ENCODE measurements around the gene HTRA1. TPM values are rescaled to one million over a fixed set of nuclear protein-coding genes. Genes with fewer than 3 reads are reported as not detected.

The HTRA1 gene
- total and polyA plus RNA-seq, 2 of the 4 experiments (the other 2 are of a cell fraction): 28.5 to 108 TPM

GRCh38 chr10:122548407-122549085 lies 87.2 kb downstream of the HTRA1 start:
- Histone ChIP-seq H3K4ac (ENCODE audit: low read depth, low read length) (no peak overlapping the region), H3K9me3 (ENCODE audit: control insufficient read depth, insufficient read depth, low read length) (no peaks in the 10 kb centered on the region), H3K36me3 (ENCODE audit: control insufficient read depth, insufficient read depth, low read length) (no peaks in the 10 kb centered on the region), H2AK5ac (ENCODE audit: low read depth, low read length) (no peak overlapping the region), H2AK9ac (replicated peaks; ENCODE audit: low read depth, low read length, poor library complexity) (no peak overlapping the region), H3K56ac (ENCODE audit: extremely low read depth, insufficient read depth, low read length) (no peak overlapping the region), H3K27ac (ENCODE audit: insufficient read depth, low read length) (no peak overlapping the region), H2BK20ac (ENCODE audit: low read depth, low read length) (no peak overlapping the region), H3K79me1 (ENCODE audit: low read depth in 1 of 2, low read length in 2 of 2) (no peaks in the 10 kb centered on the region), H2BK120ac (ENCODE audit: low read depth, low read length) (no peak overlapping the region), H3K4me1 (ENCODE audit: control insufficient read depth, insufficient read depth, low read length) (no peaks in the 10 kb centered on the region), H2BK15ac (ENCODE audit: low read depth, low read length) (no peak overlapping the region), H4K8ac (ENCODE audit: low read depth in 2 of 2, low read length in 2 of 2) (no peak overlapping the region), H3K4me3 (ENCODE audit: insufficient read depth, low read depth, low read length) (no peak overlapping the region), H3K23ac (ENCODE audit: low read depth, low read length) (no peak overlapping the region), H3K9me1 (ENCODE audit: insufficient read depth, low read length) (no peaks in the 10 kb centered on the region), H3K18ac (ENCODE audit: low read depth, low read length) (no peak overlapping the region), H3K14ac (replicated peaks; ENCODE audit: low read depth, low read length) (no peak overlapping the region), H4K5ac (ENCODE audit: low read depth, low read length) (no peak overlapping the region), H2AFZ (replicated peaks; ENCODE audit: low read length, poor library complexity) (no peak overlapping the region), H4K91ac (ENCODE audit: insufficient read depth, low read depth, low read length) (no peak overlapping the region), H3K4me2 (ENCODE audit: low read depth, low read length) (no peak overlapping the region), H4K20me1 (ENCODE audit: insufficient read depth, low read length) (no peaks in the 10 kb centered on the region), H3K27me3 (ENCODE audit: control insufficient read depth, insufficient read depth, low read length) (no peaks in the 10 kb centered on the region), H3K9ac (ENCODE audit: low read depth, low read length) (no peak overlapping the region), H2BK5ac (ENCODE audit: low read depth, low read length, poor library complexity, severe bottlenecking) (no peak overlapping the region)
- ChIA-PET CTCF (interaction anchor here (1.1 kb wide), 1 partner anchor 17 kb away, joined by 5 read pairs; no protein-coding TSS in a partner anchor), POLR2A (ENCODE audit: unreplicated experiment) (no interaction called here)
- DNase-seq (no peak), ATAC-seq (ENCODE audit: low read depth) (no peak)
- dilution Hi-C loops (cut with HindIII; ENCODE audit: low sequenced_read_pairs, unreplicated experiment): no loop called here
- no TSS peak for BruUV-seq (replicated peaks)
- TF ChIP-seq CTCF (conservative IDR thresholded peaks at IDR 0.05; ENCODE audit: low read depth, low read length) (no peak), CHD1 (IDR thresholded peaks at IDR 0.05; ENCODE audit: low read depth, low read length) (no peak), MXI1 (IDR thresholded peaks at IDR 0.05; ENCODE audit: borderline replicate concordance, low read depth, low read length) (no peak), SMC3 (IDR thresholded peaks at IDR 0.05; ENCODE audit: low read depth, low read length) (no peak), POLR2A (IDR thresholded peaks at IDR 0.05; ENCODE audit: low read depth, low read length) (no peak), RCOR1 (IDR thresholded peaks at IDR 0.05; ENCODE audit: insufficient replicate concordance, low read length) (no peak), RAD21 (IDR thresholded peaks at IDR 0.05; ENCODE audit: low read length) (no peak), MAZ (IDR thresholded peaks at IDR 0.05; ENCODE audit: borderline replicate concordance, low read depth, low read length) (no peak), NFE2L2 (IDR thresholded peaks at IDR 0.05; ENCODE audit: low read depth, low read length) (no peak), FOS (IDR thresholded peaks at IDR 0.05; ENCODE audit: low read depth, low read length) (no peak), ELK1 (IDR thresholded peaks at IDR 0.05; ENCODE audit: borderline replicate concordance, low read depth, low read length) (no peak), CEBPB (IDR thresholded peaks at IDR 0.05; ENCODE audit: low read depth, low read length) (no peak), USF2 (IDR thresholded peaks at IDR 0.05; ENCODE audit: low read depth, low read length) (no peak), BHLHE40 (IDR thresholded peaks at IDR 0.05; ENCODE audit: low read depth, low read length) (no peak)
- WGBS, 2 experiments (ENCODE audit: extremely low coverage in 2 of 2, insufficient read length in 1 of 2): 50% methylated on average over 2 of the region's 11 CpGs; no CpG with 5 or more reads in 1 of the 2 experiments
- in situ Hi-C loops (cut with MboI; ENCODE audit: low sequenced_read_pairs): no loop called here
- intact Hi-C loops (cut with micrococcal nuclease): loop anchor here (5.0 kb wide), 1 partner anchor 86 kb away; the partner anchor contains the start of gene HTRA1

Data from IMR-90 (cell line).